Osteocyte (in vitro differentiated cells): ENCODE data around the gene SERPINE1. TPM values are rescaled to one million over a fixed set of nuclear protein-coding genes. Genes with fewer than 3 reads are reported as not detected.

Experiments used
- DNase-seq: peaks from one replicate; pipeline ENCODE4 v3.0.0; 2021; ENCODE audit warnings: mixed read lengths; ENCODE audit not compliant: unreplicated experiment; ENCODE audit errors: extremely low spot score
- H3K27ac Mint-ChIP-seq: one replicate; pipeline ENCODE4 v1.8.0; 2021; ENCODE audit warnings: mild to moderate bottlenecking, mixed read lengths; ENCODE audit not compliant: unreplicated experiment
- H3K27me3 Mint-ChIP-seq: one replicate; pipeline ENCODE4 v1.8.0; 2021; ENCODE audit warnings: mixed read lengths; ENCODE audit not compliant: unreplicated experiment
- H3K36me3 Mint-ChIP-seq: one replicate; pipeline ENCODE4 v1.8.0; 2021; ENCODE audit warnings: mixed read lengths; ENCODE audit not compliant: unreplicated experiment
- H3K4me1 Mint-ChIP-seq: one replicate; pipeline ENCODE4 v1.8.0; 2021; ENCODE audit warnings: mixed read lengths; ENCODE audit not compliant: unreplicated experiment
- H3K4me3 Mint-ChIP-seq: one replicate; pipeline ENCODE4 v1.8.0; 2021; ENCODE audit warnings: mild to moderate bottlenecking, moderate library complexity, mixed read lengths; ENCODE audit not compliant: unreplicated experiment
- H3K9me3 Mint-ChIP-seq: one replicate; pipeline ENCODE4 v1.8.0; 2021; ENCODE audit warnings: mixed read lengths; ENCODE audit not compliant: unreplicated experiment
- CTCF ChIP-seq: fragments of 200-600 bp; sonication (generic); IDR thresholded peaks from 2 replicates; pipeline ENCODE4 v1.5.0; 2021; ENCODE audit warnings: antibody characterized with exemption, mild to moderate bottlenecking, moderate library complexity
- total RNA-seq: library from RNA; stranded (reverse); gene quantifications from 2 replicates; pipeline ENCODE4 v1.2.1, GENCODE V29; 2021

The SERPINE1 gene
- total RNA-seq, 1 donor from 2014 or later, result 328 TPM

GRCh38 chr7:101165958-101166647 lies 39.2 kb downstream of the SERPINE1 start:
- TF ChIP-seq CTCF, result no peak
- Mint-ChIP-seq H3K9me3 (no peaks in the 10 kb centered on the region), H3K27me3 (peaks cover 61% of the 10 kb centered on the region), H3K4me3 (peak overlapping the region; percentile 74), H3K27ac (no peak overlapping the region), H3K36me3 (peaks cover 2% of the 10 kb centered on the region), H3K4me1 (peaks cover 47% of the 10 kb centered on the region)
- no peak for DNase-seq

GRCh38 chr7:101166648-101166908 lies 39.7 kb downstream of the SERPINE1 start:
- DNase-seq, result no peak
- Mint-ChIP-seq H3K27me3 (peaks cover 66% of the 10 kb centered on the region), H3K4me1 (peaks cover 52% of the 10 kb centered on the region), H3K4me3 (no peak overlapping the region), H3K36me3 (no peaks in the 10 kb centered on the region), H3K9me3 (no peaks in the 10 kb centered on the region), H3K27ac (no peak overlapping the region)
- TF ChIP-seq CTCF, result no peak

- Mint-ChIP-seq H3K9me3 (no peaks in the 10 kb centered on the region), H3K4me1 (peaks cover 54% of the 10 kb centered on the region), H3K27me3 (peaks cover 71% of the 10 kb centered on the region), H3K27ac (no peak overlapping the region), H3K36me3 (no peaks in the 10 kb centered on the region), H3K4me3 (no peak overlapping the region)
- no peak for DNase-seq
- no peak for TF ChIP-seq CTCF
These were observed 40.2 kb downstream of the SERPINE1 start for GRCh38 chr7:101166909-101167644.

GRCh38 chr7:101167645-101168411 lies 40.9 kb downstream of the SERPINE1 start:
- H3K9me3 Mint-ChIP-seq, result no peaks in the 10 kb centered on the region
- peaks cover 53% of the 10 kb centered on the region for H3K4me1 Mint-ChIP-seq
- no peak overlapping the region for H3K27ac Mint-ChIP-seq
- H3K36me3 Mint-ChIP-seq, result no peaks in the 10 kb centered on the region
- DNase-seq, result no peak
- H3K4me3 Mint-ChIP-seq, result no peak overlapping the region
- H3K27me3 Mint-ChIP-seq, result peaks cover 73% of the 10 kb centered on the region
- TF ChIP-seq CTCF, result no peak

GRCh38 chr7:101168412-101169049 lies 41.6 kb downstream of the SERPINE1 start:
- no peak for DNase-seq
- H3K27ac Mint-ChIP-seq, result no peak overlapping the region
- H3K36me3 Mint-ChIP-seq, result no peaks in the 10 kb centered on the region
- no peak overlapping the region for H3K4me3 Mint-ChIP-seq
- H3K27me3 Mint-ChIP-seq, result peaks cover 73% of the 10 kb centered on the region
- H3K9me3 Mint-ChIP-seq, result no peaks in the 10 kb centered on the region
- peaks cover 57% of the 10 kb centered on the region for H3K4me1 Mint-ChIP-seq
- TF ChIP-seq CTCF, result no peak
